Kidney epithelial cell (primary cell): ENCODE results near the gene ERC2. TPM values are rescaled to one million over a fixed set of nuclear protein-coding genes. Genes with fewer than 3 reads are reported as not detected.

ENCODE experiments used
- DNase-seq: peaks from one replicate; pipeline ENCODE4 v3.0.0-alpha.2; 2010; ENCODE audit warnings: low read depth
- H3K27me3 ChIP-seq: 2 replicates; pipeline ENCODE4 v1.6.0; 2011; ENCODE audit warnings: low read length; ENCODE audit not compliant: control insufficient read depth, insufficient read depth
- H3K36me3 ChIP-seq: 2 replicates; pipeline ENCODE4 v1.5.1; 2011; ENCODE audit warnings: low read length; ENCODE audit not compliant: control insufficient read depth, insufficient read depth
- H3K4me3 ChIP-seq: 2 replicates; pipeline ENCODE4 v1.5.1; 2011; ENCODE audit warnings: low read depth, mild to moderate bottlenecking, control low read depth, low read length
- total RNA-seq: library from RNA; depleted of rRNA; stranded (reverse); fragments of >200 nt; gene quantifications from 2 replicates; pipeline ENCODE4 v1.2.3, GENCODE V29; 2015
- TF ChIP-seq, protein P1 (sequence below): IDR thresholded peaks from 2 replicates; pipeline ENCODE4 v1.5.1; 2011; ENCODE audit warnings: mild to moderate bottlenecking, moderate library complexity, low read length, control low read depth, inconsistent platforms; ENCODE audit not compliant: insufficient read depth, poor library complexity, severe bottlenecking

ERC2 gene
- total RNA-seq, 1 donor from 2014 or later = 17.0 TPM

DNA sequence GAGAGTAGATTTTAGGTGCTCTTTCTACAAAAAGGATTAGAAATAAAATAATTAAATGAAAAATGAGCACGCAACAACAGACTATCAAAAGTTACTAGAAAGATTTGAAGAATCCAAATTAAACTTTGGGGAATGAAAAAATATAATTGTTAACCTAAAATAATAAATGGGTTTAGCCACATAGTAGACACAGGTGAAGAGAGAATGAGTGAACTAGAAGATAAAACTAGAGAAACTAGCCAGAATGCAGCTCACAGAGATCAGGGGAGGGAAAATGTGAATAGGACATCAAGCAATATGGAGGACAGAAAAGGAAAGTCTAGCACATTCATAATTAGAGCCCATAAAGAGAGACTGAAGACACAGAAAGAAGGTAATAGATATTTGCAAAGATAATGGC, 670.5 kb downstream of the ERC2 start:
- H3K4me3 ChIP-seq = no peak overlapping the region
- TF ChIP-seq, protein P1, sequence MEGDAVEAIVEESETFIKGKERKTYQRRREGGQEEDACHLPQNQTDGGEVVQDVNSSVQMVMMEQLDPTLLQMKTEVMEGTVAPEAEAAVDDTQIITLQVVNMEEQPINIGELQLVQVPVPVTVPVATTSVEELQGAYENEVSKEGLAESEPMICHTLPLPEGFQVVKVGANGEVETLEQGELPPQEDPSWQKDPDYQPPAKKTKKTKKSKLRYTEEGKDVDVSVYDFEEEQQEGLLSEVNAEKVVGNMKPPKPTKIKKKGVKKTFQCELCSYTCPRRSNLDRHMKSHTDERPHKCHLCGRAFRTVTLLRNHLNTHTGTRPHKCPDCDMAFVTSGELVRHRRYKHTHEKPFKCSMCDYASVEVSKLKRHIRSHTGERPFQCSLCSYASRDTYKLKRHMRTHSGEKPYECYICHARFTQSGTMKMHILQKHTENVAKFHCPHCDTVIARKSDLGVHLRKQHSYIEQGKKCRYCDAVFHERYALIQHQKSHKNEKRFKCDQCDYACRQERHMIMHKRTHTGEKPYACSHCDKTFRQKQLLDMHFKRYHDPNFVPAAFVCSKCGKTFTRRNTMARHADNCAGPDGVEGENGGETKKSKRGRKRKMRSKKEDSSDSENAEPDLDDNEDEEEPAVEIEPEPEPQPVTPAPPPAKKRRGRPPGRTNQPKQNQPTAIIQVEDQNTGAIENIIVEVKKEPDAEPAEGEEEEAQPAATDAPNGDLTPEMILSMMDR = no peak

DNA sequence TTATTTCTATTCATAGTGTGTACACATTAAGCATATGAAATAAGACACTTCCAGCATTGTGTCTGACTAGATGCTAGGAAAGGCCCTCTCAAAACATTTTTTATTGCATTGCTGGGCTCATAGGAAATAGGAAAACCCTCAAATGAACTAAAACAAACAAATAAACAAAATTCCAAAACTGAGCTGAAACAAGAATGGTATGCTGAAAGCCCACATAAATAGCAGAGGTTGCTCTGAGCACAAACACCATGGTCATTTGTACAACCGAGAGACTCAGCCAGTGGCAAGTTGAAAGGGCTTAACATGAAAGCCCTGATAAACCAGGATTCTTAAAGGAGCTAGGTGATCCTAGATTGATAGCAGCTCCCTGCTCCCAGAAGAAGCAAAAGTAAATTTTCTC, 671.2 kb downstream of the ERC2 start:
- Histone ChIP-seq H3K36me3 (no peaks in the 10 kb centered on the region), H3K27me3 (no peaks in the 10 kb centered on the region), H3K4me3 (no peak overlapping the region)
- DNase-seq = no peak
- TF ChIP-seq, protein P1 = no peak

More for the DNA sequence above, 670.5 kb downstream of the ERC2 start:
- Histone ChIP-seq H3K27me3 (no peaks in the 10 kb centered on the region), H3K36me3 (no peaks in the 10 kb centered on the region)
- no peak for DNase-seq

DNA sequence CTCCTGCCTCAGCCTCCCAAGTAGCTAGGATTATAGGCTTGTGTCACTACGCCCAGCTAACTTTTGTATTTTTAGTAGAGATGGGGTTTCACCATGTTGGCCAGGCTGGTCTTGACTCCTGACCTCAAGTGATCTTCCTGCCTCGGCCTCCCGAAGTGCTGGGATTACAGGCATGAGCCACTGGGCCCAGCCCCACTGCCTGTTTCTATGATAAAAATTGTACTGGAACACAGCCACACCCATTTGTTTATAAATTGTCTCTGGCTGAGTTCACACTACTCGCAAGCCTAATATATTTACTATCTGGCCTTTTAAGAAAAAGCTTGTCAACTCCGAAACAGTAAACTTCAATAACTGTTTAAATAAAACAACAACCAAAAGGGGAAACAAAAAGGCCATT, 671.7 kb downstream of the ERC2 start:
- Histone ChIP-seq H3K27me3 (no peaks in the 10 kb centered on the region), H3K36me3 (no peaks in the 10 kb centered on the region), H3K4me3 (no peak overlapping the region)
- TF ChIP-seq, protein P1 = no peak
- DNase-seq = no peak

DNA sequence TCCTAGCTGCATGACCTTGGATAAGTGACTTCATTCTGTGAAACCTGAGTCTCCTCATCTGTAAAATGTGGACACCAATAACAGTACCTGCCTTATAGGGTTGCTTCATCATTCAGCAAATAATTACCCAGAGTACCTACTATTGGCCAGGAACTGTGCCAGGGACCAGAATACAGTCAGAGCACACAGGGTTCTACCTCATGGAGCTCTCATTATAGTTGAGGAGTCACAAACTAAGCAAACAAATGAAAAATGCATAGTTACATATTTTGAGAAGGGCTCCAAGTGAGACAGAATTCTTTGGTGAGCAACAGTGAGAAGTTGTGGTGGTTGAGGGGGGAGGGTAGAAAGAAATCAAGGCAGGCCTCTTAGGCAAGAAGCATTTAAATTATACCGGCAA, 672.5 kb downstream of the ERC2 start:
- peak; percentile 16 for DNase-seq
- H3K36me3 ChIP-seq = no peaks in the 10 kb centered on the region
- TF ChIP-seq, protein P1 = no peak
- H3K27me3 ChIP-seq = no peaks in the 10 kb centered on the region
- H3K4me3 ChIP-seq = no peak overlapping the region

DNA sequence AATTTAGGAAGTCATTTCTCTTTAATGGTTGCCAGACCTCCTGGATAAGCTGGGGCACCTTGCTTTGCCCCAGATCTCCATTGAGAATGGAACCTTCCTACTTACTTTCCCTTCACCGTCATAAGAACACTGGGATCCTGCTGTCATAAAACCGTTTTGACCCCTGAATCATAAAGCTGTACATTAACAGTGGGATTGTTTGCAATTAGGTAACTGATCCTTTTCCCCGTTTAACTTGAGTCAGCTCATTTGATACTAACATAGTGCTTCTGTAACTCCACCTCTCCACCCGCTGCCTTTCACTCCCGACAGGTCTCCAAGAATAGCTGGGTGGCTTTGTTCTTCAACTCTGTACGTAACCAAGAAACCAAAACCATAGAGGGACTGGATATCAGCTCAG, 673.0 kb downstream of the ERC2 start:
- DNase-seq = no peak
- no peak overlapping the region for H3K4me3 ChIP-seq
- no peaks in the 10 kb centered on the region for H3K36me3 ChIP-seq
- TF ChIP-seq, protein P1 = no peak
- no peaks in the 10 kb centered on the region for H3K27me3 ChIP-seq

DNA sequence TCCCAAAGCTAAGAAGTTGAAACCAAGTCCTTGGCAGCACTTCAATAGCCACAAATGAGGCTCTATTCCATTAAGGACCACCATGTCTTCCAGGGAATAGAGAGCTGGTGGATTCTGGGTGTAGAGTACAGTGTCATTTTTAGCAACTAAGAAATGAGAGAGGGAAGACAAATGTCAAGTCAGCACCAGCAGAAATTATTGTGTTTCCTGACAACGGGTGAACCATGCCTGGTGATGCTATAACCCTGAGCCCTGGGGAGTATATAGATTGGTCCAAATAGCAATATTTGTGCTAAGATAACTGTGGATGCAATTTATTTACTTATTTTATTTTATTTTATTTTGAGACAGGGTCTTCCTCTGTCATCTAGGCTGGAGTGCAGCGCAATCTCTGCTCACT, 675.5 kb downstream of the ERC2 start:
- TF ChIP-seq, protein P1 = no peak
- H3K36me3 ChIP-seq = no peaks in the 10 kb centered on the region
- H3K27me3 ChIP-seq = no peaks in the 10 kb centered on the region
- DNase-seq = no peak
- H3K4me3 ChIP-seq = no peak overlapping the region
